Neural progenitor cell (in vitro differentiated cells): ENCODE results near the gene DSTN.

Experiments used
- CTCF ChIP-seq: fragments of 200-600 bp; sonication (generic); IDR thresholded peaks from 2 replicates; pipeline ENCODE4 v1.5.1; 2017; ENCODE audit warnings: antibody characterized with exemption, mild to moderate bottlenecking
- EZH2 ChIP-seq: fragments of 200-600 bp; sonication (generic); IDR thresholded peaks from 2 replicates; pipeline ENCODE4 v1.6.1; 2017; ENCODE audit warnings: antibody characterized with exemption, mild to moderate bottlenecking, moderate library complexity
- EZH2phosphoT487 ChIP-seq: fragments of 200-600 bp; sonication (generic); IDR thresholded peaks from 2 replicates; pipeline ENCODE4 v1.6.1; 2017; ENCODE audit warnings: antibody characterized with exemption

GRCh38 chr20:17637985-17638640 lies 68.2 kb downstream of the DSTN start:
- TF ChIP-seq CTCF = no peak
- no peak for TF ChIP-seq EZH2
- TF ChIP-seq EZH2phosphoT487 = no peak
